Caco-2 (cell line): Measurements from ENCODE around the gene DDX42. TPM values are rescaled to one million over a fixed set of nuclear protein-coding genes. Genes with fewer than 3 reads are reported as not detected.

ENCODE experiments used
- BruUV-seq: library from RNA; stranded (reverse); fragments of 400-500 nt; replicated peaks from 2 replicates; lab custom pipeline; 2021; lab: Mats Ljungman, UMichigan
- CTCF ChIA-PET: fragments of 300-600 bp; sonication (Branson Sonifier 250); formaldehyde crosslinking; loops from one replicate; lab custom pipeline; 2022; ENCODE audit warnings: antibody characterized with exemption; lab: Charles Lee
- POLR2A ChIA-PET: fragments of 300-600 bp; sonication (Branson Sonifier 250); formaldehyde crosslinking; loops from one replicate; lab custom pipeline; 2022; ENCODE audit warnings: antibody characterized with exemption; lab: Charles Lee
- DNase-seq, 2 experiments: peaks; one replicate each; pipeline versions ENCODE4 v3.0.0 to v3.0.0-alpha.2; 2020 to 2022
- H3K27me3 ChIP-seq: replicated peaks from 2 replicates; pipeline ENCODE4 v1.6.0; 2011; ENCODE audit warnings: low read length; ENCODE audit not compliant: control insufficient read depth, insufficient read depth
- H3K36me3 ChIP-seq: 2 replicates; pipeline ENCODE4 v1.5.1; 2011; ENCODE audit warnings: low read length; ENCODE audit not compliant: control insufficient read depth, insufficient read depth
- H3K4me1 ChIP-seq: fragments of 250-450 bp; sonication (Bioruptor Pico); 2 replicates; pipeline ENCODE4 v1.5.1; 2020; ENCODE audit warnings: mild to moderate bottlenecking
- H3K4me3 ChIP-seq: 2 replicates; pipeline ENCODE4 v1.5.1; 2011; ENCODE audit warnings: low read depth, mild to moderate bottlenecking, control low read depth, low read length
- H3K9me3 ChIP-seq: fragments of 250-450 bp; sonication (Bioruptor Pico); 2 replicates; pipeline ENCODE4 v1.5.1; 2020; ENCODE audit warnings: mild to moderate bottlenecking, moderate library complexity
- H3K27ac Mint-ChIP-seq: one replicate; pipeline ENCODE4 v1.8.0; 2022; ENCODE audit warnings: mixed read lengths; ENCODE audit not compliant: unreplicated experiment
- H3K27me3 Mint-ChIP-seq: one replicate; pipeline ENCODE4 v1.8.0; 2022; ENCODE audit warnings: mixed read lengths; ENCODE audit not compliant: insufficient read depth, unreplicated experiment
- H3K36me3 Mint-ChIP-seq: one replicate; pipeline ENCODE4 v1.8.0; 2022; ENCODE audit warnings: mild to moderate bottlenecking, mixed read lengths; ENCODE audit not compliant: insufficient read depth, unreplicated experiment
- H3K4me1 Mint-ChIP-seq: one replicate; pipeline ENCODE4 v1.8.0; 2022; ENCODE audit warnings: low read depth, mixed read lengths; ENCODE audit not compliant: unreplicated experiment
- H3K4me3 Mint-ChIP-seq: one replicate; pipeline ENCODE4 v1.8.0; 2022; ENCODE audit warnings: mild to moderate bottlenecking, moderate library complexity, mixed read lengths; ENCODE audit not compliant: unreplicated experiment
- H3K9me3 Mint-ChIP-seq: one replicate; pipeline ENCODE4 v1.8.0; 2022; ENCODE audit warnings: mixed read lengths; ENCODE audit not compliant: unreplicated experiment
- CTCF ChIP-seq, 2 experiments: fragments of 200-600 bp in 1 of 2; IDR thresholded peaks; 1 replicate in 1 of 2; 2 replicates in 1 of 2; pipeline versions ENCODE4 v1.5.1 to v1.8.0; 2011 to 2022; ENCODE audit warnings: antibody characterized with exemption in 1 of 2, control low read depth in 1 of 2, inconsistent platforms in 1 of 2, low read depth in 1 of 2, low read length in 1 of 2, mild to moderate bottlenecking in 1 of 2, moderate library complexity in 1 of 2; ENCODE audit not compliant: insufficient read depth in 1 of 2, severe bottlenecking in 1 of 2, unreplicated experiment in 1 of 2
- intact Hi-C: fragments of 100-400 bp; cut with micrococcal nuclease; formaldehyde crosslinking; loops from one replicate; pipeline ENCODE4 v1.10.0; 2022; ENCODE audit not compliant: unreplicated experiment
- total RNA-seq: library from RNA; stranded (reverse); gene quantifications from 2 replicates; pipeline ENCODE4 v1.2.3, GENCODE V29; 2022

Gene DDX42
- total RNA-seq, 1 experiment from 2014 or later: 183 TPM

GRCh38 chr17:63850401-63850800 lies 76.4 kb downstream of the DDX42 start:
- Mint-ChIP-seq H3K36me3 (peaks cover 50% of the 10 kb centered on the region), H3K4me1 (peaks cover 7% of the 10 kb centered on the region), H3K27ac (peak overlapping the region; percentile 99), H3K27me3 (no peaks in the 10 kb centered on the region), H3K4me3 (peak overlapping the region; percentile 90), H3K9me3 (no peaks in the 10 kb centered on the region)
- no peak for TF ChIP-seq CTCF (IDR thresholded peaks at IDR 0.05; ENCODE audit: insufficient read depth in 1 of 2, low read depth in 1 of 2, low read length in 1 of 2, severe bottlenecking in 1 of 2, unreplicated experiment in 1 of 2)
- ChIA-PET POLR2A (no interaction called here), CTCF (no interaction called here)
- H3K4me3 ChIP-seq: peak overlapping the region; percentile 84
- no TSS peak for BruUV-seq
- intact Hi-C loops: no loop called here
- H3K4me1 ChIP-seq: peaks cover 4% of the 10 kb centered on the region; the same call in 1 of the 2 replicates
- H3K27me3 ChIP-seq: no peaks in the 10 kb centered on the region
- no peaks in the 10 kb centered on the region for H3K9me3 ChIP-seq
- no peak for DNase-seq
- H3K36me3 ChIP-seq: peaks cover 3% of the 10 kb centered on the region; the same call in 1 of the 2 replicates

DNA sequence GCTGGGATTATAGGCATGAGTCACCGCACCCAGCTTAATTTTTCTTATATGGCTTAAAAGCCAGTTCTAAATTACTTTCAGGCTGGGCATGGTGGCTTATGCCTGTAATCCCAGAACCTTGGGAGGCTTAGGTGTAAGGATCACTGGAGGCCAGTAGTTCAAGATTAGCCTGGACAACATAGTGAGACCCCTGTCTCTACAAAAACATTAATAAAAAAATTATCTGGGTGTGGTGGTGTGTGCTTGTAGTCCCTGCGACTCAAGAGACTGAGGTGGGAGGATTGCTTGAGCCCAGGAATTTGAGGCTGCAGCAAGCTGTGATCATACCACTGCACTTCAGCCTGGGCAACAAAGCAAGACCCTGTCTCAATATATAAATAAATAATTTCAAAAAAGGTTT lies 79.3 kb downstream of the DDX42 start:
- H3K27ac Mint-ChIP-seq: no peak overlapping the region
- DNase-seq: no peak
- no peaks in the 10 kb centered on the region for H3K9me3 ChIP-seq
- H3K27me3 ChIP-seq: no peaks in the 10 kb centered on the region
- H3K36me3 Mint-ChIP-seq: peaks cover 69% of the 10 kb centered on the region
- no peak for TF ChIP-seq CTCF (IDR thresholded peaks at IDR 0.05; ENCODE audit: insufficient read depth in 1 of 2, low read depth in 1 of 2, low read length in 1 of 2, severe bottlenecking in 1 of 2, unreplicated experiment in 1 of 2)
- ChIA-PET POLR2A (no interaction called here), CTCF (no interaction called here)
- intact Hi-C loops: no loop called here
- no peak overlapping the region for H3K4me3 Mint-ChIP-seq
- H3K4me3 ChIP-seq: no peak overlapping the region
- no peaks in the 10 kb centered on the region for H3K27me3 Mint-ChIP-seq
- H3K36me3 ChIP-seq: peaks cover 3% of the 10 kb centered on the region; the same call in 1 of the 2 replicates
- H3K4me1 ChIP-seq: peaks cover 4% of the 10 kb centered on the region; the same call in 1 of the 2 replicates
- no peaks in the 10 kb centered on the region for H3K9me3 Mint-ChIP-seq
- H3K4me1 Mint-ChIP-seq: peaks cover under 1% of the 10 kb centered on the region
- no TSS peak for BruUV-seq

- ChIA-PET POLR2A (no interaction called here), CTCF (no interaction called here)
- BruUV-seq: no TSS peak
- DNase-seq: no peak
- Mint-ChIP-seq H3K9me3 (no peaks in the 10 kb centered on the region), H3K36me3 (peaks cover 69% of the 10 kb centered on the region), H3K4me1 (no peaks in the 10 kb centered on the region), H3K27ac (no peak overlapping the region), H3K27me3 (no peaks in the 10 kb centered on the region), H3K4me3 (no peak overlapping the region)
- TF ChIP-seq CTCF (IDR thresholded peaks at IDR 0.05; ENCODE audit: insufficient read depth in 1 of 2, low read depth in 1 of 2, low read length in 1 of 2, severe bottlenecking in 1 of 2, unreplicated experiment in 1 of 2): no peak
- H3K4me3 ChIP-seq: no peak overlapping the region
- H3K9me3 ChIP-seq: no peaks in the 10 kb centered on the region
- H3K36me3 ChIP-seq: peaks cover 4% of the 10 kb centered on the region; the same call in 1 of the 2 replicates
- intact Hi-C loops: no loop called here
- H3K27me3 ChIP-seq: no peaks in the 10 kb centered on the region
- H3K4me1 ChIP-seq: no peaks in the 10 kb centered on the region
Observed at GRCh38 chr17:63854709-63855108, 80.7 kb downstream of the DDX42 start.
